GM19238 (cell line): ENCODE results near the gene DEF6.

ENCODE experiments used
- DNase-seq: peaks from one replicate; pipeline ENCODE4 v3.0.0; 2011; ENCODE audit warnings: low spot score; ENCODE audit not compliant: insufficient read length

The DEF6 gene

DNA sequence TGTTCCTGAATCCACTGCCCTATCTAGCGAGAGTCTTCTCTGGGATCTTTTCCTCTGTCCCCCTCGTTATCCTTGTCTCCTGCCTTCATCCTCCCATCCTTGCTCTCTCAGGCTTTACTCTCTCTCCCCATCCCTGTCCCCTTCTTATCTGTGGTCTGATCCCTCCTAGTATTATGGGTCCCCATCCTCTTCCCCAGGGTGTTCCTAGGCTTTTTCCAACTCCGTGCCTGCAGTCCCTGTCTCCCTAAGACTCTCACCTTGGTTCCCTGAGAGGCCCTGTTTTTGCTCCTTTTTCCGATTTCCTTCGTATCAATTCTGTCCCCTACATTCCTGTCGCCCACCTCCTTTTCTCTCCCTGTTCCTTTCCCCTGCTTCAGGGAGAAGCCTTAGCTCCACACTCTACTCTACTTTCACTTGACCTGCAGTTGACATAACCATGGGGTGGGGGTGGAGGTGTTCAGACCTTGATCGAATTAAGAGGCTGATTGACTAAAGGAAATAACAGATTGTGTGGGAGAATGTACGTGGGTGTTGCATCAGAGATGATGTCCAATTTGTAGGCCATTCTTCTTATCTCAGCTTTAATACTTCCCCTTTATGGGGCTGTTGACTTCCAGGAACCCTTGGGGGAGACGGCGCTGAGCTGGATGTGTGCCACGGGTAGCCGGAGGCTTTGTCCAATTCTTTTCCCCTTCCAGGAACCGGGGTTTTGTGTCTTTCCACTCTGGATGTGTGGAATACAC is 45.6 kb downstream of the DEF6 start:
- no peak for DNase-seq

DNA sequence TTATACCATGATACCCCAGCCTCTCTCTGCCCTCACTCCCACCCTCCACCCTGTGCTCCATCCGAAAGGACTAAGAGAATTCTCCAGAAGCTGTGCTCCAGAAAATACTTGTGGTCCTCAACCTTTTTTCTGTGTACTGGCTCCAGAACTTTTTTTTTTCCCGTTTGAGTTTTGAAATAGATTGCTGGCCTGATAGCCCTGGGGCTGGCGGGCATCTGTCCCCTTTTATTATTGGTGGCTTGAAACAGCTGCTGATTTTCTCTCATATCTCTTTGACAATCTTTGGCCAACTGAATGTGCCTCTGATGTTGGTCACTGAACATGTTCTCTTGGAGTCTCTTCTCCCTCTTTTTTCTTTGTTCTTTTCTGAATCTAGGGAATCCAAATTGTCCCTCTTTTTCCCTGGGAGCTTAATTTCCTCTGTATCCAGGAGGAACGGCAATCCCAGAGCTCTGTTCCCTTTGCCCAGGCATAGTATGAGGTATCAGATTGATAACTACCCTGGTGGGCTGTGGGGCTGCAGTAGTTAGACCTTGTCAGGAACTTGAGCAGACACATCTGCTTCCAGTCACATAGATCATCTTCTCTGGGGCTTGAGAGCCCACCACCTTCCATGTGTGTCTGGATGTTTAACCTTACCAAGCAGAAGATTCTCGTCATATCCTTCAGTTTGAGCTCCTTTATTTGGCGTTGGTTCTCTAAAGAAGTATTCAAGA is 46.4 kb downstream of the DEF6 start:
- DNase-seq, result no peak

DNA sequence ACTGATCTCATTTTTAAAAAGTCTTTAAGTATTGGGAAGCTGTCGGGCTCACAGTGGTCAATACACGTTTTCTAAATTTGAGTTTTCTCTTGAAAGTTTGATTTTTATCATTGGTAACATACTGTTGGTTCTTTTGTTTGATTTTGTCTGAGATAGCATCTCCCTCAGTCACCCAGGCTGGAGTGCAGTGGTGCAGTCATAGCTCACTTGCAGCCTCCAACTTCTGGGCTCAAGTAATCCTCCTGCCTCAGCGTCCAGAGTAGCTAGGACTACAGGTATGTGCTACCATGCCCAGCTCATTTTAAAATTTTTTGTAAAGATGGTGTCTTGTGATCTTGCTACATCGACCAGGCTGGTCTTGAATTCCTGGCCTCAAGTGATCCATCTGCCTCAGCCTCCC is 53.8 kb downstream of the DEF6 start:
- DNase-seq, result no peak

DNA sequence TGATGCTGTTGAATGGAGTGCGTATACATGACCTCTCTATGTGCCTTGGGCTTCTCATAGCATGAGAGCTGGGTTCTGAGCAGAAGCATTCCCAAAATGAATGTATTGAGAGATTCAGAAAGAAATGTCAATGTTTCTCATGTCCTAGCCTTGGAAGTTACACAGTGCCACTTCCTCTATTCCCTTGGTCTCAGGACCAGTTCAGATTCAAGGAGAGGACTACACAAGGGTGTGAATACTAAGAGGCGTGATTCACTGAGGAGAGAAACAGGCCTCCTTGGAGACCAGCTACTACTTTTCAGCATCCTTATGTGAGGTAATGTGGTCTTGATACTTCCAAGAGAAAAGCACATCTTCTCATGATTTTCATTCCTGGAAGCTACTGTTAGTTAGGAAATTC is 55.1 kb downstream of the DEF6 start:
- no peak for DNase-seq

DNA sequence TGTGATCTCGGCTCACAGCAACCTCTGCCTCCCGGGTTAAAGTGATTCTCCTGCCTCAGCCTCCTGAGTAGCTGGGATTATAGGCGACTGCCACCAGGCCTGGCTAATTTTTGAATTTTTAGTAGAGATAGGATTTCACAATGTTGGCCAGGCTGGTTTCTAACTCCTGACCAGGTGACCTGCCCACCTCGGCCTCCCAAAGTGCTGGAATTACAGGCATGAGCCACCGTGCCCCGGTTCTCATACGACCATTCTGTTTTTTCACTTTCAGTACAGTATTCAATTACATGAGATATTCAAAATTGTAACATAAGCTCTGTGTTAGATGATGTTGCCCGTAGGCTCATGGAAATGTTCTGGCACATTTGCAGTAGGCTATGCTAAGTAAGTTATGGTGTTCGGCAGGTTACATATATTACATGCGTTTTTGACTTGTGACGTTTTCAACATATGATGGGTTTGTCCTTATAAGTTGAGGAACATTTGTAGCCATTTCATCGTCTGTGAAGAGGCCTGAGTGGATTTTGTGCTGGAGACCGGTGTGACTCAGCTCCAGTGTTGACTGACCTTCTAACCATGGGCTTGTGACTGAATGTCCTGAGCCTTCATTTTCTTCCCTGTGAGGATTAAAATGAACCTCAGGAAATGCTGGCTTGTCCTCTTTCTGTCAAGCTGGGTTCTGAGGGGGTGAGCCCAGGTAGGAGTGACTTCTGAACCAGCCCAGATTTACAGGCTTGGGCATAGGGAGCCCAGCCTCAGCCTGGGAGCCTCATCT is 56.9 kb downstream of the DEF6 start:
- DNase-seq, result no peak

DNA sequence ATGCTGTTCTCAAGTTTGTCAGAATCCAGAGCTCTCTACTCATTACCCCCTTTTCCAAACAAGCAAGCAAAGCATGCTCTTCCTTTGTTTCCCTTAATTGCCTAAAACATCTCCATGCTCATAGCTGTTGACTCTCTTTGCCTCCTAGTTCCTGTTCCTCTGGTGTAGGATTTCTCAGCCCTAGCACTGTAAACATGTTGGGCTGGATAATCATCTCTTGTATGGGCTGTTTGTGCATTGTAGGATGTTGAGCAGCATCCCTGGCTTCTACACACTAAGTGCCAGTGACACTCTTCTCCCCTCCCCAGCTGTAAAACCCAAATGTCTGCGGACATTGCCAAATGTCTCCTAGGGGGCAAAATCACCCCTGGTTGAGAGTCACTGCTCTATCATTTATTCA is 58.8 kb downstream of the DEF6 start:
- no peak for DNase-seq

DNA sequence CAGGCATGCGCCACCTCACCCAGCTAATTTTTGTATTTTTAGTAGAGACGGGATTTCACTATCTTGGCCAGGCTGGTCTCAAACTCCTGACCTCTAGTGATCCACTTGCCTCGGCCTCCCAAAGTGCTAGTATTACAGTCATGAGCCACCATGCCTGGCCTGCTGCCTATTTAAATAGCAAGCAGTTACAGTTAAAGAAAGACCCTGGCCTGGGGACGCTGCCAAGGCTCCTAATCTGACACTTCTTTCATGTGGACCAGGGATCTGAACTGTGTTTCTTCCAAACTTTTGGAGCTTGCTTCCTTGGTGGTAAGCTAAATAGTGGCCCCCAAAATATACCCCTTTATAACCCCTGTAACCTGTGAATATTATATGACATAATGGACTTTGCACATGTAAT is 60.1 kb downstream of the DEF6 start:
- no peak for DNase-seq

DNA sequence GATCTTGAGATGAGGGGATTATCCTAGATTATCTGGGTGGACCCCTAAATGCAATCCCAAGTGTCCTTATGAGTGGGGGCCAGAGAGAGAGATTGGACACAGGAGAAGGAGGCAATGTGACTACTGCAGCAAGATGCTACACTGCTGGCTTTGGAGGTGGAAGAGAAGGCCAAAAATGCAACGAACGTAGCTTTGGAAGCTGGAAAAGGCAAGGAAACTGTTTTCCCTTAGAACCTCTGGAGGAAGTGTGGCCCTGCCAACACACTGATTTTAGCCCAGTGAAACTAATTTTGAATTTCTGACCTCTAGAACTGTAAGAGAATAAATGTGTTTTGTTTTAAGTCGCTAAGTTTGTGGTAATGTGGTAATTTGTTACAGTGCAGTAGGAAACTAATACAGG is 60.5 kb downstream of the DEF6 start:
- DNase-seq, result no peak

DNA sequence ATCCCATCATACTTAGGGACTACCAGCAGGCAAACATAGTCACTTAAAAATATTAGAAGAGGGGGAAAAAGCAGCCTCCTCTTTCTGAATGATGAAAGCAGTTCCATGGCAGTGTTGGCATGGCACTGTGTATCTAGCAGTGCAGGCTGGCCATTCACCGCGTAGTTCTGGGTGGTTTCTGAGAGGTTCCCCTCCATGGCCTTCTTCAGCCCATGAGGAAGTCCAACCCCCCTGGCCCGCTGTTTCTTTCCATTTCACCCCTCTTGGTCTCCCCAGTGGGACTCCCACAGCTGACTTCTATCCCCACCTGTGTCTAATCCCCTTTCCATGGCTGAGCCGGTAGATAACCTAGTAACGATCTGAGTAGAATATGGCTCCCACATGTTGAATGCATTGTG is 61.7 kb downstream of the DEF6 start:
- DNase-seq, result no peak

DNA sequence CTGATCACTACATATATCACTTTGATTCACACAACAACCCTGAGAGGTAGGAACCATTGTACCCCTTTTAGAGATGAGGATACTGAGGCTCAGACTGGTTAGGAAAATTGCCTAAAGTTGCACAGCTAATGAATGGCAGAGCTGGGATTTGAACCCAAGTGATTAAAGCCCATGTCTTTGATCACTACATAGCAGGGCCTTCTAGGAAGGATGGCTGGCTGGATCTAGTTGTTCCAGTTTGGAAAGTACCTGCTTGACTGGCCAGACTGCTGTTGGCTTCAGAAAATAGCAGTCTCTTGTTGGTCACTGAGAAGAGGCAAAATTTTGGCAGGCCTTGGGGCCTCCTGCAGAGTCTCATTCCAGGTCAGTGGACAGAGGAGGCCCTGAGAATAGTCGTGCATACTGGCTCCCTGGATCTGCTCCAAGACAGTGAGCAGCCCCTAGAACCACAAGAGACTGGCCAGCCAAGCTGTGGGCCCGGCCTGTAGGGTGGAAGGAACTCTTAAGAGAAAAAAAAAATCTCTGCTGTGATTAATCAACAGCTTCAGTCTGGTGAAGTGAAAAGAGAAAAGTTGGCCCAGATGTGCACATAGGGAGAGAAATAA is 62.2 kb downstream of the DEF6 start:
- DNase-seq, result no peak

DNA sequence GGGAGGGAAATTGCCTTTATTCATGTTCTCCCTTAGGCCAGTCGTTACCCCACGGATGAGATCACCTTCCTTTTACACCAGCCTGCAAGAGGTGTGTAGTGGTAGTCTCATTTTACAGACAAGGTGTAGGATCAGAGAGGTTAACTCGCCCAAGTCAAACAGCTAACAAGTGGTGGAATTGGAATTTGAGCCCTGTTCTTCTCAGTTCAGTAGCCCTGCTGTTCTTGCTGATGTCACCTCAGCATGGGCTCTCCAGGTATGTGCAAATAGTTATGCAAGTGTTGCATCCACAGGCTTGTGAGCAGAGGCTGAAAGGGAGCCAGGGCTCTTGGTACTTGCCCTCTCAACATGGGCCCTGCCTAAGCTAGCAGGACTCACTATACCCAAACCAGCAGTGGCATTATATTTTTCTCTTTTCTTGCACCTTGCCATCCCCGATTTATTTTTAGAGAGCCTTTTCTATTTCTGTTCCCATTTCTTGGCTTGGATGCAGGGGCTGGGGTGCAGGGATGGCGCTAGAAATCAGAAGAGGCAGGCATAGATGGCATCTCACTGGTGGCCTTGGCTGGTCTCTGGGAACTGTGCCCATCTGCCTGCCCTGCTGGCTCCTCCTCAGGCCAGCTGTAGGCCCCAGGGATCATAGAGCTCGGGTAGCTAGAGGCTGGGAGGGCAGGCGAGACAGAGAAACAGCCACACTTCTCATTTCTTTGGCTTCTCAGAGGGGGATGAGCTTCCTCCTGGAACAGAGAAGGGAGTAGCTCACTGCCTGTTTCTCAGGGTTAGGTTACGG is 62.9 kb downstream of the DEF6 start:
- DNase-seq, result no peak

DNA sequence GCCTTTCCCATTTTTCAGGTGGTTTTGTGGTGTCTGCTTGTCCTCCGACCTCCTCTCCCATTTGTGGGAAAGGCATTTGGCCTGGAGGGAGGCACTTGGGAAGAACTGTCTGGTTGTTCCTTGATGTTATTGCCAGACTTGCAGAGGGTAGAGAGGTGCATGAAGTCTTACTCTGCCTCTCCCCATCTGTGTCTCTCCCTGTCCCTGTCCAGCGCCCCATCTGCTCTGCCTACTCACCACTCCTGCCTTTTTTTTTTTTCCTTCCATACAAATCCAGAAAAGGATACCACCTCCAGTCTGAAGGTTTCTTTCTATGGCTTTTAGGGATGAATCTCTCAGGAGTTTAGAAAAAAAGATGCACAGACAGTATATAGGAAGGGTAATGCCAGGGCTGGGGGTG is 64.6 kb downstream of the DEF6 start:
- no peak for DNase-seq

DNA sequence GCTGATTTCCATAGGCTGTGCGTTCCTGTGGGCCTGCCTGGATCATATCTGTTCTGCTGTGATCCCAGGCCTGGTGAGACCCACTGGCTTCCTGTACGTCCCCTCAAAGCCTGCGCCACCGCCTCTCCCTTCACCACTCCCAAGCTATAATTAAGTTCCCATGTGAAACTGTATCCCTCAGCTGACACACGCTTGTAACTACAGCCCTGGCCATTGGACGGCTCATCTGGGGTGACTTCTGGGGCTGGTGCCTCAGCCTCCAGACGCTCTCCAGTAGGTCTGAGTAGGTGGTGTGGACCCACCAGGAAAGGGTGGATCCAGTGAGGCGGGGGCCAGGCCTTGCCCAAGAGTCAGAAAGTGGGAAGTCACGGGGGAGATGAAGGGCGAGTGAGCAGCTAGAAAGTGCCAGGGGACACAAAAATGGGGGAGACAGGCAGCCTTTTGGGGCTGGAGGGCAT is 65.7 kb downstream of the DEF6 start:
- DNase-seq, result no peak

DNA sequence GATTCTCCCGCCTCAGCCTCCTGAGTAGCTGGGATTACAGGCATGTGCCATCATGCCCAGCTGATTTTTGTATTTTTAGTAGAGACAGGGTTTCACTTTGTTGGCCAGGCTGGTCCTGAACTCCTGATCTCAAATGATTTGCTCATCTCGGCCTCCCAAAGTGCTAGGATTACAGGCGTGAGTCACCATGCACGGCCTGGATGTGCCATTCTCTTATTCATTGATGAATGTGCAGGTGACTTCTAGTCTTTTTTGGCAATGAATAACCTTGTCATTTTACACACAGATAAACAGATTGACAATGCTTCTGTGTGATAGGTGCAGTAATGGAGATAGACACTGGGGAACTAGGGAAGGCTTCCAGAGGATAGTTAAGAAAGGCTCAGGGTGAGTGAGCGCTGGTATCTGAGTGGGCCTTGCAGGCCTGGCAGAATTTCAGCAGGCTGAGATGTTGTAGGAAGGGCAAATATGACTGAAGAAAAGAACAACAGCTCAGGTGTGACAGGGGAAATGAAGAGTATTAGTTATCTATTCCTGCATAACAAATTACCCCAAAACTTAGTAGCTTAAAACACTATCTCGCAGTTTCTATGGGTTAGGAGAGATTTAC is 68.1 kb downstream of the DEF6 start:
- DNase-seq, result no peak

DNA sequence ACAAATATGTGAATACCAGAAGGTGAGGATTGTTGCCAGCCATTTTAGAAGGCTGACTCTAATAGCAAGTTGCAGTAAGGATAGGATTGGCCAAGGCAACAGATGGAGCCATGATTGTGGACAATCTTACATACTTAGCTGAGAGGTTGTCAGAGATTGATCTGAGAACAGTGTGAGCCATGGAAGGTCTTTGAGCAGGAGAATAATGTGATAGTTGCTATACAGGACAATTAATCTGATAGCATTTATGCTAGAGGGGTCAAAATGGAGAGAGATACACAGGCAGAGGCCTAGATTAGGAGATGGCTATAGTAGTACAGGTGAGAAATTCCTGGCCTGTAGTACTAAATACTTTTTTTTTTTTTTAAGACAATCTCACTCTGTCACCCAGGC is 68.6 kb downstream of the DEF6 start:
- DNase-seq, result no peak

DNA sequence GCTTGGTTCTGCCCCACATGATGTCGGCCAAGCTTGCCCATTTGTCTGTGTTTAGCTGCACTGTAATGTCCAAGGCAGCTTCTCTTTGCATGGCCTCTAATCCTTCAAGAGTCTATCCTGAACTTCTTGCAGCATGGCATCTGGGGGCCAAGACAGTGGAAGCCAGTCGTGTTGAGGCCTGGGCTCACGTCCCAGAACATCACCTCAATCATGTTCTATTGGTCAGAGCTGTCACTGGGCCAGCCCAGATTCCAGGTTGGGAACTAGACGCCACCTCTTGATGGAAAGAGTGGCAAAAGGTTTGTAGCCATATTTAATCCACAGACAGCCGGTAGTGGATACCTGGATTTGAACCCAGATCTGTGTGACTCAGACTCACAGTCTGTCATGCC is 70.0 kb downstream of the DEF6 start:
- DNase-seq, result no peak

DNA sequence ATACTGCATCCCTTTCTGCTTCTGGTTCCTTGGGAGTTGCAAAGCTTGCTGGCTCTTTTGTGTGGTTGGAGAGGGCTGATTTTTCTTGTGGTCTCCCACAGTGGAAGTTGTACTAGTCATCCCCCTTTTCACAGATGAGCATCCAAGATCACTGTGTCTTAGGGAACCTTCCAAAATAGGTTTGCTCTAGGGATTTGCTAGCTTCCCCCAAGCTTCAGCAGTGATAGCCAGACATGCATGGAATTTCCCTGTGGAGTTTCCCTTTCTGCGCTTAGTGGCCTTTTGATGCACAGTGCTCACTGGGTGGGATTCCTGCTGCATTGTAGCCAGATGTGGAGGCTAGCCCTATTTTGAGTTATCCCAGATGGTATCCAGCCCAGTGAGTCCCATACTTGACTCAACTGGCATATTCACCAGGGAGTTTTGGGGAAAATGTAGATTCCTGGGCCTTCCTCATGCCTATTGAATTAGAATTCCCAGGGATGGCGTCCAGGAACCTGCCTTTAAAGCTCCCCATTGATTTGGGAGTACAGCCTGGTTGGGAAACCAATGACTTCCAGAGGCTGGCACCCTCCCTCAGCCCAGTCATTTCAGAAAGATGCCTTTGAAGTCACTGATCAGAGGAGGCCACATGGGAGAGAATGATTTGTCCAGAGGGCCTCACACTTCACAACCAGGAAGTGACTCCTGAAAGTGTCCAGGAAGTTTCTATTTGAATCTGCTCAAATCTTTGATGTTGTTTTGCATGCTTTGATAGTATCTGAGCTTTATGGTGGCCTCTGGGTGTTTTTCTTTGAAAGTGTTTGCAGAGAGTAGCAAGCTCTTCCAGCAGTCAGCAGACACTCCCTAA is 70.6 kb downstream of the DEF6 start:
- DNase-seq, result peak; percentile 43

DNA sequence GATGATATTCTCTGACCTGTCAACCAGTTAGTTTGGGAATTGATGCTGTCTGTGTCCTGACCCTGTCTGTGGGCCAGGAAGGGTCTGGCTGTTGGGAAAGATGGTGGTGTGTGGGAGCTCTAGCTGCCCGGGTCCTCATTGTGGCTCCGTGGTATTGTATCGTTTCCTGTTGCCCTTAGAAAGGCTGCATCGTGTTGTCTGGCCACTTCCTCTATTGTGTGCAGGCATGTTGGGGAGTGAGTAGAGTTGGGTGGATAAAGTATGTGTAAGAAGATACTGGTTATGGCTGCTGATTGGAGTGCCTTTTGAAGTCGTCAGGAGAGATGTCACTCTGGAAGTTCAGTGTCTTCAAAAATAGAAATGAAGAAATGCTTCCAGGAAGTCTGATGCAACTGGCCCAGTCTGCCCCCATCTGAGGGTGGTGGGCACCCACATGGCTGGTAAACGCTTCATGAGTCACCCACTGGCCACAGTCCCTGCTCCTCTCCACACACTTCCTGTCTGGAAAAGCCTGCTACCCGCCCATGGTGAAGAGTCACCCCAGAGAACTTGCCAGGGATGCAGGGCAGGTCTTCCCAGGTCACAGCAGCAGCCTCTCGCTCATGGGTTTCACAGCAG is 72.6 kb downstream of the DEF6 start:
- peak; percentile 52 for DNase-seq

DNA sequence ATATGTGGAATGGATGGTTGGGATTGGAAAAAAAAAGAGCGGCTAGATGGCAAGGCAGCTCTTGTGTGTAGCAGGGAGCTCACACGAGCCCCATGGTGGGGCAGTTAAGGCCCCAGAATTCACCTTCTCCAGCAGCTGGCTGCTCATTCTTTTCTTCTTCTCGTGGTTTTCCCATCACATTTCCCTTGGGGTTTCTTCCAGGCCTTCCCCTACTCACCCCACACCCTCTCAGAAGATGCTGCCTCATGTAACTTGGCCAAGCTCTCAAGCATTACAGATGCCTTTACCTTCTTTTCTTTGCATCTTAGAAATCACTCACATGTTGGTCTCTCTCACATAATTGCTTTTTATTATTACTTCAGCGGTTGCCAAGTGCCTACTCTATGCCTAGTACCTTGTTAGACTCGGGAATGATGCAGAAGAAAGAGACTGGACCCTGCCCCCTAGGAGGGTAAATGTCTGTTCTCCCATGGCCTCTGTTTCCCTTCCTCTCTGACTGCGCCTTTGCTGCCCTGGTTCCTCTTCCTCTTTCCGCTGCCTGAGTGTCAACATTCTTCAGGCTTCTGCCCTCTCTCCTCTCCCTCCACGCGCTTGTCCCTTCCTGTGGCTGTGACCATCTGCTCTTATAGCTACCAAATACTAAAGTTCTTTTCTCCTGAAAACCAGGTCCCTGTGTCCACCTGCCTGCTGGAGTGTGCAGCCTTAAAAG is 73.3 kb downstream of the DEF6 start:
- peak; percentile 44 for DNase-seq
